Osteoblast (primary cell): ENCODE data around the gene PPFIA4. TPM values are rescaled to one million over a fixed set of nuclear protein-coding genes. Genes with fewer than 3 reads are reported as not detected.
A peak's percentile ranks its signal among the peaks of the same experiment; 100 is the strongest.

Experiments used
- DNase-seq: peaks from one replicate; pipeline ENCODE4 v3.0.0; 2011; ENCODE audit warnings: low spot score, mixed read lengths; ENCODE audit not compliant: insufficient read length; ENCODE audit errors: missing footprints
- H2AFZ ChIP-seq: 2 replicates; pipeline ENCODE4 v1.6.0; 2011; ENCODE audit warnings: mild to moderate bottlenecking, low read length
- H3K27ac ChIP-seq: 2 replicates; pipeline ENCODE4 v1.5.1; 2011; ENCODE audit warnings: mild to moderate bottlenecking, low read depth, low read length, moderate library complexity
- H3K27me3 ChIP-seq: 2 replicates; pipeline ENCODE4 v1.6.0; 2012; ENCODE audit warnings: mild to moderate bottlenecking, control low read depth, inconsistent platforms, low read length, moderate library complexity; ENCODE audit not compliant: insufficient read depth
- H3K36me3 ChIP-seq: 2 replicates; pipeline ENCODE4 v1.5.1; 2011; ENCODE audit warnings: mild to moderate bottlenecking, low read length, control low read depth, moderate library complexity; ENCODE audit not compliant: insufficient read depth
- H3K4me1 ChIP-seq: 2 replicates; pipeline ENCODE4 v1.5.1; 2011; ENCODE audit warnings: mild to moderate bottlenecking, low read length, control low read depth, moderate library complexity; ENCODE audit not compliant: insufficient read depth
- H3K4me2 ChIP-seq: 2 replicates; pipeline ENCODE4 v1.6.0; 2011; ENCODE audit warnings: mild to moderate bottlenecking, low read length; ENCODE audit not compliant: insufficient read depth
- H3K4me3 ChIP-seq: fragments of 200-600 bp; sonication (generic); 3 replicates; pipeline ENCODE4 v1.5.1; 2012; ENCODE audit warnings: mild to moderate bottlenecking, low read length, inconsistent platforms; ENCODE audit not compliant: insufficient read depth
- H3K79me2 ChIP-seq: 2 replicates; pipeline ENCODE4 v1.6.0; 2012; ENCODE audit warnings: mild to moderate bottlenecking, low read length, control low read depth, inconsistent platforms; ENCODE audit not compliant: insufficient read depth
- H3K9me3 ChIP-seq: 2 replicates; pipeline ENCODE4 v1.5.1; 2011; ENCODE audit warnings: low read depth, low read length, control low read depth
- H4K20me1 ChIP-seq: 2 replicates; pipeline ENCODE4 v1.6.0; 2012; ENCODE audit warnings: mild to moderate bottlenecking, low read length, control low read depth; ENCODE audit not compliant: insufficient read depth
- CTCF ChIP-seq: IDR thresholded peaks from 2 replicates; pipeline ENCODE4 v1.5.1; 2011; ENCODE audit warnings: mild to moderate bottlenecking, low read depth, low read length, moderate library complexity; ENCODE audit errors: extremely low read depth
- total RNA-seq: library from RNA; depleted of rRNA; stranded (reverse); fragments of >200 nt; gene quantifications from 2 replicates; pipeline ENCODE4 v1.2.3, GENCODE V29; 2012

Gene PPFIA4
- total RNA-seq, 1 donor = 10.9 TPM

GRCh38 chr1:203085528-203086406 lies 59.5 kb downstream of the PPFIA4 start, which contains the start of gene MYOG:
Gene MYOG, minus strand, starts transcription at chr1:203086012. Its CDS starts 51 bp downstream, at chr1:203085961.
- H3K27me3 ChIP-seq = peaks cover 47% of the 10 kb centered on the region
- no peaks in the 10 kb centered on the region for H3K79me2 ChIP-seq
- H3K36me3 ChIP-seq = no peaks in the 10 kb centered on the region
- no peak within 1 kb of the TSS for H3K4me3 ChIP-seq
- H3K27ac ChIP-seq = no peak within 1 kb of the TSS
- no peaks in the 10 kb centered on the region for H3K9me3 ChIP-seq
- H3K4me1 ChIP-seq = no peaks in the 10 kb centered on the region
- peak; percentile 52 for DNase-seq
- no peak for TF ChIP-seq CTCF
- H4K20me1 ChIP-seq = no peaks in the 10 kb centered on the region
- H3K4me2 ChIP-seq = no peak within 1 kb of the TSS
- no peak within 1 kb of the TSS for H2AFZ ChIP-seq

GRCh38 chr1:203086992-203087763 lies 60.9 kb downstream of the PPFIA4 start:
- Histone ChIP-seq H3K9me3 (no peaks in the 10 kb centered on the region), H3K27me3 (peaks cover 41% of the 10 kb centered on the region), H3K79me2 (no peaks in the 10 kb centered on the region), H3K27ac (no peak overlapping the region), H3K4me2 (no peak overlapping the region), H3K4me3 (no peak overlapping the region), H4K20me1 (no peaks in the 10 kb centered on the region), H3K4me1 (no peaks in the 10 kb centered on the region), H2AFZ (no peak overlapping the region), H3K36me3 (no peaks in the 10 kb centered on the region)
- DNase-seq = peak; percentile 49
- no peak for TF ChIP-seq CTCF

- Histone ChIP-seq H3K4me3 (no peak overlapping the region), H3K4me2 (no peak overlapping the region), H3K36me3 (no peaks in the 10 kb centered on the region), H3K4me1 (no peaks in the 10 kb centered on the region), H2AFZ (no peak overlapping the region), H3K79me2 (no peaks in the 10 kb centered on the region), H3K9me3 (no peaks in the 10 kb centered on the region), H4K20me1 (no peaks in the 10 kb centered on the region), H3K27me3 (peaks cover 43% of the 10 kb centered on the region), H3K27ac (no peak overlapping the region)
- TF ChIP-seq CTCF = no peak
- DNase-seq = peak; percentile 66
Measured at GRCh38 chr1:203088441-203088840, 62.1 kb downstream of the PPFIA4 start.
